ENCODE measurements around the gene NKX2-2.
A peak's percentile ranks its signal among the peaks of the same experiment; 100 is the strongest.
"Not testable (repeated sequence)": the region's sequence is repeated elsewhere in the genome, so short reads cannot be mapped to it uniquely, and the experiment has no call there.

The NKX2-2 gene

GRCh38 chr20:21508230-21509078 is 5.4 kb downstream of the NKX2-2 start:
- DNase-seq, result no peak

DNA sequence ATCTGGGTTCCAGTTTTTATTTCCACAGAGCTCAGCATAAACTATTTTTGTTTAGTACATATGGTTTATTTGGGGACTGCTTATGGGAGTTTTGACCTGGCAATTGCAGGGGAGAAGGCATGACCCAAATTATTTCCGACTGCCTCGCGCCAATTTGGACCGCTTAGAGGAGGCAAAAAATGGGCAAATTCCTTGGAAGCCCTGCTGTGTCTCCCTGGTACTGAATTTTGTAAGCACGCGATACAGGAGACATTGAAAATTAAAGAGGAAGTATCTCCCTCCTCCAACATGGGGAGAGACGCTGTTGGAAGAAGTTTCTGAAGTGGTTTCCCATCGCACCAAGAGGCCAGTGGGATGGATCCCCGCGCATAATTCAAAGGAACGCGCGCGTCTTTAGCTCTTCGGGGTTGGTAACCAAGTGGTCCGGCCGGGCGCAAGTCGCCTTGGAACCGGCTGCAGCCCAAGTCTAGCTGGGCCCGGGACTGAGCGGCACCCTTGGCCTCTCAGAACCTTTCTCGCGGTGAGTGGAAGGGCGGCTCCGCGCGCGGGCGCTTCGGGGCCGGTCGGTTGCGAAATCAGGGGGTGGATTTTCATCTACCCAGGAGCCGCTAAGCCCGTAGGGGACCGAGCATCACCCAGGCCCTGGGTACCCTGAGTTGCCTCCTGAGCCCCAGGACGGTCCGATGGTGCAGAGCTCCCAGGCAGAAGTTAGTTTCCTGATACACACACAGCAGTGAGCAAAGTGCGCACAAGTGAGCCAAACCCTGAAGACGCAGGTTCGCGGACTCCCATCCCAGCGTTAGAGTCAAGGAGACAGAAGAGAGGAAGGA is 6.2 kb downstream of the NKX2-2 start:
- DNase-seq, result no peak

DNA sequence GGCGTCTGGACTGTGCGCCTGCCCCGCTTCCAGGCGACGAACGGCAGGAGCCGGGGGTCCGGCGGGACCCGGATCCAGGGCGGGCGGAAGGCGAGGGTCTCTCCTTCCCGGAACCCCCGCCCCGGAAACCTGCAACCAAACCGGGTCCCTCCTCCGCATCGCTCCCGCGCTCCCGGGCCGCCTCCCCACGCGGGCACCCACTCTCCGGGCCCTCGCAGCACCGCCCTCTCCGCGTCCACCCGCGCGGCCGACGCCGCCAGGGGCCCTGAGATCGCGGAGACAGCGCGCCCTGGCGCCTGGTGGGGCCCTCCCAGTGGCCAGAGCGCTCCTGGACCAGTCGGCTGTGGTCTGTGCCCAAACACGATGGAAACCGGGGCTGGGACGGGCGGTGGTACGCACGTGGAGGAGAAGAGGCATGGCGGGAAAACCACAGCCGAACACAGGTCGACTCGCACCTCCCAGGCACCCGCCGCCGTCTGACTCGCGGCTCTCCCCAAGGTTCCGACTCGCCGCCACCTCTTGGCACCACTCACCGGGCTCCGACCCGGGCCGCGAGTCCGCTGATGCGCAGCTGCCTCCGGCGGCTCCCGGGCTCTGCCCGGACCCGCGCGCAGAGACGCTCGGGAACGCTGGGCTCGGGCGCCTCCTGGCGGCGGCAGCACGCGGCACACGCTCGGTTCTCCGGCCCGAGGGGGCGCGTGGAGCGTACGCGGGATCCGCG is 7.9 kb downstream of the NKX2-2 start:
- DNase-seq, result peak; percentile 32

DNA sequence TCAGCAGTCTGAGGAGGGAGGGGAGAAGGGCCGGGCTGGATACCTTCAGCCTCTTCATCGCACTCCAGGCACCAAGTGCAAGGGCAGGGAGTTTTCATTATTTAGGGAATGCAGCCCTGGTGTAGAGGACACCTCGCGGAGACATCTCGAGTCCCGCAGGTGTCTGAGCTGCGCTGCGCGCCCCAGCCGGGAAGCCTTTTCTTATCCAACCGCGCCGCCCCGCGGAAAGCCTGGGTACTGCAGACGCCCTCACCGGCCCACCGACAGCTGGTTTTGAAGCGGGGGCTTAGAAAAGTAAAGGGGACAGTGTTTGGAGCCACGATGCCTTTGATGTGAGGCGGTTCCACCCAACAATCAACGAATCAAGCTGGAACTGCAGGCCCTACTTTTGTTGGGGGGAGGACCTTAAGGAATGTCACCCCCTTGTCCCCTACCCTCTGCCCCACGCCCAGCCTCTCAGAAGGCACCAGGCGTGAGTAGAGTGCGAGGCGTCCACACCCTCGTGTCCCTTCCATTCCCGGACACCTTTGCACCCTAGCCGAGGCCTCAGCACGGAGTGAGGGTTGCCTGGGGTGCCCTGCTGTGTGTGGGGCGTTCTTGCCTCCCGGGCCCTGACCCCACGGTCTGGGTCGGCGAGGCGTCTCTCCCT is 8.6 kb downstream of the NKX2-2 start:
- peak; percentile 73 for DNase-seq

GRCh38 chr20:21504323-21504722 is 9.5 kb downstream of the NKX2-2 start:
- no peak for DNase-seq

GRCh38 chr20:21503345-21503744 is 10.5 kb downstream of the NKX2-2 start:
- DNase-seq, result no peak

- DNase-seq, result no peak
Measured at GRCh38 chr20:21501184-21501583, 12.7 kb downstream of the NKX2-2 start.

GRCh38 chr20:21500599-21500998 is 13.3 kb downstream of the NKX2-2 start:
- no peak for DNase-seq

DNA sequence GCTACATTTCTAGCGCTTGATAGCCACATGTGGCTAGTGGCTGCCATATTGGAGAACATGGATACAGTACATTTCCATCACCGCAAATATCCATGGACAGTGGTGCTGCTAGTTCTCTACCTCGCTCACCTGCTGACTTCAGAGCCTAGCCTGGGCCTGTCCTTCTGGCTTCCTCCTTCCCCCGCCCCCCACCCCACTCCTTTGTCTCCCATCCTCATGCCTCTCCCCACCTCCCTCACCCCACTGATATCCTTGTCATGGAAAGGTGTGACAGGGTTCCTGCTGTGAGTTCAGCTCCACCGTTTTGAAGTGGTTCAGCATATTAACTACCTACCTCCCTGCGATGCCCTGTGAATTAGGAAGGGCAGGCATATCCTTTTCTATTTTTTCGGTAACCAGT is 14.2 kb downstream of the NKX2-2 start:
- no peak for DNase-seq

GRCh38 chr20:21498635-21499034 is 15.2 kb downstream of the NKX2-2 start:
- DNase-seq, result no peak

GRCh38 chr20:21498195-21498594 is 15.7 kb downstream of the NKX2-2 start:
- DNase-seq, result no peak

- no peak for DNase-seq
Measured at GRCh38 chr20:21496452-21496851, 17.4 kb downstream of the NKX2-2 start.

GRCh38 chr20:21493049-21493448 is 20.8 kb downstream of the NKX2-2 start:
- no peak for DNase-seq

DNA sequence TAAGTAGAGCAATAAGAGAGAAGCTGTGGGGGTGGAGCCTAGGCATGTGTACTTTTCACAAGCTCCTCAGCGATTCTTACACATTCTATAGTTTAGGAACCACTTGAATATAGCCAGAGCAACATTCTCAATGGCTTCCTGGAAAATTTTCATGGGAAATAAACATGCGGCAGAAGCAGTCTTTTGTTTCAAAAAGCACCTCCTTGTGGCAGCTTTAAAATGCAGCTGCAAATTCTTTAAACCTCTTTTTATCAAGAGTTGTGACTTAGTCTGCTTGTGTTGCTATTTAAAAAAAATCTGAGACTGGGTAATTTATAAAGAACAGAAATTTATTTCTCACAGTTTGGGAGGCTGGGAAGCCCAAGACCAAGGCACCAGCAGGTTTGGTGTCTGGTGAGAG is 23.8 kb downstream of the NKX2-2 start:
- DNase-seq, result no peak

DNA sequence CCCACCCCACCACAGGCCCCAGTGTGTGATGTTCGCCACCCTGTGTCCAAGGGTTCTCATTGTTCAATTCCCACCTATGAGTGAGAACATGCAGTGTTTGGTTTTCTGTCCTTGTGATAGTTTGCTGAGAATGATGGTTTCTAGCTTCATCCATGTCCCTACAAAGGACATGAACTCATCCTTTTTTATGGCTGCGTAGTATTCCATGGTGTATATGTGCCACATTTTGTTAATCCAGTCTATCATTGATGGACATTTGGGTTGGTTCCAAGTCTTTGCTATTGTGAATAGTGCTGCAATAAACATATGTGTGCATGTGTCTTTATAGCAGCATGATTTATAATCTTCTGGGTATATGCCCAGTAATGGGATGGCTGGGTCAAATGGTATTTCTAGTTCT is 33.7 kb downstream of the NKX2-2 start:
- not testable (repeated sequence) for DNase-seq

- no peak for DNase-seq
Measured at GRCh38 chr20:21465799-21466198, 48.1 kb downstream of the NKX2-2 start.

DNA sequence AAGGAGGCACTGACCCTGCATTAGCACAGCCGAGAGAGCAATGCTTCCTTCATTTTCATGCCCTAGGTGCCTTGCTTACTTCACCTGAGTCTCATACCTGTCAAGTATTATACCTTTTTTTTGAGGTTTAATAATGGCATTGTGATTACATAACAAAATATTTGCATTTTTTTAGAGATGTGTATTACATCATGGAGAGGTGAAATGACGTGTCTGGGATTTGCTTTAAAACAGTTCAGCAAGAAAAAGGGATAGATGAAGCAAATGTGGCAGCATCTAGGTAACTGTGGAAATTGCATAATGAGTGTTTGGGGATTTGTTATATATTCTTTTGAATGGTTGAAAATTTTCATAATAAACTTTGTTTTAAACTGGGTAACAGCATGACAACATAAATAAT is 48.9 kb downstream of the NKX2-2 start:
- DNase-seq, result no peak

All from activated gamma-delta T cell treated with Interleukin-2 at 50 U/mL for 16 hours (primary cell).